ENCODE data around the gene ABCA1. TPM values are rescaled to one million over a fixed set of nuclear protein-coding genes. Genes with fewer than 3 reads are reported as not detected.

ABCA1 gene
- polyA plus RNA-seq, 1 donor (not counting 4 experiments of a cell fraction or from before 2014, with no cell fraction given), result 23.0 TPM

DNA sequence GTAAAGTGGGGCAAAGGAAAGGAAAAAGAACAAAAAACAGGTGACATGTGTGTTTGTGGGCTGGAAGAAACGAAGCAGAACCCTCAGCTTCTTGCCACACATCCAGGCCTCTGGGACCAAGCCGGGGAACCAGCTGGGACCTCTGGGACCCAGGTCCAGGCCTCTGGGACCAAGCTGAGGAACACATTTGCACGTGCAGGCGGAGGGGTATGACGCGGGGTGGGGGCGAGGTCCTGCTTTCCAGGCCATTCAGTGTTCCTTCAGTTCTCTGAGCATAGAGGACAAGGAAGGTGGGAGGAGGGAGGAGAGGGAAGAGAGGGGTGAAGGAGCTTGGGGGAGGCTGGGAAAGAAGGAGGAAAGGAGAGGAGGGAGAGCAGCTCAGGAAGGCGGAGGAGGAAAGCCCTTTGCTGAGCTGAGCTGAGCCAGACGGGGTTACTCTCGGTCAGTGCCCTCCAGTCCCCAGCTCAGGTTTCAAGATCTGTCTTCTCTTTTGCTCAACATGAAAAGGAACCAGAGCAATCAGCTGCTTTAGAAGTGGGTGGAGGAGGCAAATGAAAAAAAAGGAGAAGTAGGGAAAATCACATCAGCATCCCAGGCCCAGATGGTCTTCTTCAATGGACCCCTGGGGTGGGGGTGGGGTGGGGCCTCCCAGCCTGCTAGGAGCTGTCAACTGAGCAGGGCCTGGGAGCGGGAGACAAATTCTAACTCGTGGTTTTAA, 59.1 kb downstream of the ABCA1 start:
- H3K27ac ChIP-seq (ENCODE audit: control insufficient read depth, insufficient read depth, low read length), result no peak overlapping the region
- no peaks in the 10 kb centered on the region for H3K9me3 ChIP-seq (ENCODE audit: control insufficient read depth, low read depth, low read length)
- dilution Hi-C loops (cut with MboI; ENCODE audit: extremely low pct_ligation_motif_present, low sequenced_read_pairs), result no loop called here
- no peaks in the 10 kb centered on the region for H3K27me3 ChIP-seq (ENCODE audit: control insufficient read depth, extremely low read depth, insufficient read depth, low read length)
- peaks cover 61% of the 10 kb centered on the region for H3K4me1 ChIP-seq (ENCODE audit: control insufficient read depth, extremely low read depth, insufficient read depth, low read length)
- no peaks in the 10 kb centered on the region for H4K20me1 ChIP-seq (ENCODE audit: control insufficient read depth, extremely low read depth, insufficient read depth, low read length)
- no peak for TF ChIP-seq EZH2 (IDR thresholded peaks at IDR 0.05; ENCODE audit: low read length)
- TF ChIP-seq, protein P1, sequence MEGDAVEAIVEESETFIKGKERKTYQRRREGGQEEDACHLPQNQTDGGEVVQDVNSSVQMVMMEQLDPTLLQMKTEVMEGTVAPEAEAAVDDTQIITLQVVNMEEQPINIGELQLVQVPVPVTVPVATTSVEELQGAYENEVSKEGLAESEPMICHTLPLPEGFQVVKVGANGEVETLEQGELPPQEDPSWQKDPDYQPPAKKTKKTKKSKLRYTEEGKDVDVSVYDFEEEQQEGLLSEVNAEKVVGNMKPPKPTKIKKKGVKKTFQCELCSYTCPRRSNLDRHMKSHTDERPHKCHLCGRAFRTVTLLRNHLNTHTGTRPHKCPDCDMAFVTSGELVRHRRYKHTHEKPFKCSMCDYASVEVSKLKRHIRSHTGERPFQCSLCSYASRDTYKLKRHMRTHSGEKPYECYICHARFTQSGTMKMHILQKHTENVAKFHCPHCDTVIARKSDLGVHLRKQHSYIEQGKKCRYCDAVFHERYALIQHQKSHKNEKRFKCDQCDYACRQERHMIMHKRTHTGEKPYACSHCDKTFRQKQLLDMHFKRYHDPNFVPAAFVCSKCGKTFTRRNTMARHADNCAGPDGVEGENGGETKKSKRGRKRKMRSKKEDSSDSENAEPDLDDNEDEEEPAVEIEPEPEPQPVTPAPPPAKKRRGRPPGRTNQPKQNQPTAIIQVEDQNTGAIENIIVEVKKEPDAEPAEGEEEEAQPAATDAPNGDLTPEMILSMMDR (optimal IDR thresholded peaks at IDR 0.05 in 1 of 3, IDR thresholded peaks at IDR 0.05 in 1 of 3, conservative IDR thresholded peaks at IDR 0.05 in 1 of 3; ENCODE audit: extremely low read depth in 1 of 3, insufficient read depth in 2 of 3, low read length in 3 of 3), result no peak
- no peak overlapping the region for H3K4me3 ChIP-seq (ENCODE audit: control insufficient read depth in 2 of 3, extremely low read depth in 1 of 3, insufficient read depth in 2 of 3, low read depth in 1 of 3, low read length in 3 of 3)
- peaks cover 2% of the 10 kb centered on the region for H3K9me1 ChIP-seq (ENCODE audit: control insufficient read depth, extremely low read depth, insufficient read depth, low read length)
- FAIRE-seq (no peak), DNase-seq (ENCODE audit: low read depth, low spot score) (no peak)
- no peak overlapping the region for H3K9ac ChIP-seq (ENCODE audit: control insufficient read depth, extremely low read depth, insufficient read depth, low read length)
- H3K4me2 ChIP-seq (ENCODE audit: control insufficient read depth, extremely low read depth, insufficient read depth, low read depth, low read length), result no peak overlapping the region
- H3K79me2 ChIP-seq (ENCODE audit: control insufficient read depth, insufficient read depth, low read length), result peaks cover 17% of the 10 kb centered on the region
- peaks cover 3 to 23% of the 10 kb centered on the region in 2 experiments for H3K36me3 ChIP-seq (ENCODE audit: control insufficient read depth in 2 of 2, extremely low read depth in 1 of 2, insufficient read depth in 2 of 2, low read length in 2 of 2)
- no peak overlapping the region for H2AFZ ChIP-seq (ENCODE audit: control insufficient read depth, low read length)

DNA sequence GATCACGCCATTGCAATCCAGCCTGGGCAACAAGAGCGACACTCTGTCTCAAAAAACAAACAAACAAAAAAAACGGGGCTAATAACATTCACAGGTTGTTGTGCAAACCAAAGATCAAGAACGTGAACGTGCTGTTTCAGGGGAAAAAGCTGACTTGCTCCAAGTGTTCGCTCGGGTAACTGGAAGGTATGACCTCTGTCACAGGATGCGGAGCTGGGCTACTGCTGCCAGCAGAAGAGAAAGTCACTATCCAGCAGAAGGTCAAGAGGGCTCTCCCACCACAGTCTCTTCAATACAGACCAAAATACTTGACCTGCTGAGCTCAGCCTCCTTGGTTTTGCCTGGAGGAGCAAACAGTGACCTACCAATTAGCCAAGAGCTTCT, 59.7 kb downstream of the ABCA1 start:
- no peak for DNase-seq (ENCODE audit: low read depth, low spot score)
- peaks cover 61% of the 10 kb centered on the region for H3K4me1 ChIP-seq (ENCODE audit: control insufficient read depth, extremely low read depth, insufficient read depth, low read length)
- H3K27ac ChIP-seq (ENCODE audit: control insufficient read depth, insufficient read depth, low read length), result no peak overlapping the region

More for the DNA sequence above, 59.7 kb downstream of the ABCA1 start:
- H3K9me1 ChIP-seq (ENCODE audit: control insufficient read depth, extremely low read depth, insufficient read depth, low read length), result peaks cover 2% of the 10 kb centered on the region
- dilution Hi-C loops (cut with MboI; ENCODE audit: extremely low pct_ligation_motif_present, low sequenced_read_pairs), result no loop called here
- no peak overlapping the region for H2AFZ ChIP-seq (ENCODE audit: control insufficient read depth, low read length)
- FAIRE-seq, result no peak
- no peaks in the 10 kb centered on the region for H4K20me1 ChIP-seq (ENCODE audit: control insufficient read depth, extremely low read depth, insufficient read depth, low read length)
- TF ChIP-seq, protein P1 (optimal IDR thresholded peaks at IDR 0.05 in 1 of 3, IDR thresholded peaks at IDR 0.05 in 1 of 3, conservative IDR thresholded peaks at IDR 0.05 in 1 of 3; ENCODE audit: extremely low read depth in 1 of 3, insufficient read depth in 2 of 3, low read length in 3 of 3), result no peak
- H3K4me3 ChIP-seq (ENCODE audit: control insufficient read depth in 2 of 3, extremely low read depth in 1 of 3, insufficient read depth in 2 of 3, low read depth in 1 of 3, low read length in 3 of 3), result no peak overlapping the region
- H3K36me3 ChIP-seq (ENCODE audit: control insufficient read depth in 2 of 2, extremely low read depth in 1 of 2, insufficient read depth in 2 of 2, low read length in 2 of 2), result peaks cover 3 to 18% of the 10 kb centered on the region in 2 experiments
- no peaks in the 10 kb centered on the region for H3K27me3 ChIP-seq (ENCODE audit: control insufficient read depth, extremely low read depth, insufficient read depth, low read length)
- peaks cover 19% of the 10 kb centered on the region for H3K79me2 ChIP-seq (ENCODE audit: control insufficient read depth, insufficient read depth, low read length)
- H3K4me2 ChIP-seq (ENCODE audit: control insufficient read depth, extremely low read depth, insufficient read depth, low read depth, low read length), result no peak overlapping the region
- no peaks in the 10 kb centered on the region for H3K9me3 ChIP-seq (ENCODE audit: control insufficient read depth, low read depth, low read length)
- no peak overlapping the region for H3K9ac ChIP-seq (ENCODE audit: control insufficient read depth, extremely low read depth, insufficient read depth, low read length)

Measured in keratinocyte (primary cell).